HCT116 (cell line): Measurements from ENCODE around the gene HOXD10. TPM values are rescaled to one million over a fixed set of nuclear protein-coding genes. Genes with fewer than 3 reads are reported as not detected.

ENCODE experiments used
- ATAC-seq: fragments of 200-7000 bp; cut with Tn5 transposase; 2 replicates; pipeline ENCODE4 v1.9.1; 2020; ENCODE audit warnings: mild to moderate bottlenecking, moderate library complexity
- BruUV-seq: library from RNA; stranded (reverse); fragments of 400-500 nt; replicated peaks from 2 replicates; lab custom pipeline; 2021; lab: Mats Ljungman, UMichigan
- CTCF ChIA-PET: fragments of 300-600 bp; sonication (Branson Sonifier 250); formaldehyde crosslinking; loops from one replicate; lab custom pipeline; 2021; ENCODE audit warnings: antibody characterized with exemption; lab: Charles Lee
- POLR2A ChIA-PET: fragments of 300-600, 350-600 bp; sonication (Branson Sonifier 250); formaldehyde crosslinking; loops from one replicate; lab custom pipeline; 2021; ENCODE audit warnings: antibody characterized with exemption; lab: Charles Lee
- RAD21 ChIA-PET, 2 experiments: fragments of 300-600 bp; sonication (Branson Sonifier 250); formaldehyde crosslinking; loops; one replicate each; lab custom pipeline; 2023; ENCODE audit warnings: low total read pairs in 2 of 2; ENCODE audit not compliant: uncharacterized antibody in 2 of 2, unreplicated experiment in 2 of 2, low non-redundant PET in 1 of 2; lab: Charles Lee
- DNase-seq: peaks from one replicate; pipeline ENCODE4 v3.0.0-alpha.2; 2010; ENCODE audit warnings: low read depth, low spot score
- H2AFZ ChIP-seq: fragments of 200-600 bp; shearing (Covaris generic), sonication (generic); 2 replicates; pipeline ENCODE4 v1.6.1; 2017; ENCODE audit warnings: low read depth, mixed run types, mixed read lengths, antibody characterized with exemption, low read length; ENCODE audit not compliant: poor library complexity, severe bottlenecking
- H3K27ac ChIP-seq: 2 replicates; pipeline ENCODE4 v1.5.1; 2012; ENCODE audit warnings: low read depth, low read length
- H3K27me3 ChIP-seq: fragments of 200-600 bp; sonication (generic); 2 replicates; pipeline ENCODE4 v1.6.1; 2016; ENCODE audit warnings: mixed run types, low read length, mixed read lengths; ENCODE audit not compliant: insufficient read depth
- H3K36me3 ChIP-seq, 2 experiments: fragments of 200-500 bp in 1 of 2; fragments of 200-600 bp in 1 of 2; sonication (Bioruptor generic) in 1 of 2; sonication (generic) in 1 of 2; 2 replicates each; pipeline versions ENCODE4 v1.5.1 to v1.6.1; 2014 to 2016; ENCODE audit warnings: low read length in 2 of 2, inconsistent platforms in 1 of 2, mixed read lengths in 1 of 2, mixed run types in 1 of 2; ENCODE audit not compliant: insufficient read depth in 2 of 2, control insufficient read depth in 1 of 2
- H3K4me1 ChIP-seq, 2 experiments: fragments of 200-600 bp in 1 of 2; sonication (generic) in 1 of 2; 2 replicates each; pipeline versions ENCODE4 v1.5.1 to v1.6.1; 2012 to 2017; ENCODE audit warnings: low read length in 2 of 2, inconsistent platforms in 1 of 2, mild to moderate bottlenecking in 1 of 2, mixed read lengths in 1 of 2, mixed run types in 1 of 2, moderate library complexity in 1 of 2; ENCODE audit not compliant: insufficient read depth in 2 of 2, control insufficient read depth in 1 of 2
- H3K4me2 ChIP-seq: fragments of 200-600 bp; sonication (generic); 2 replicates; pipeline ENCODE4 v1.6.1; 2017; ENCODE audit warnings: mixed run types, low read length, mixed read lengths
- H3K4me3 ChIP-seq, 2 experiments: fragments of 200-600 bp in 1 of 2; sonication (generic) in 1 of 2; replicated peaks in 1 of 2; 2 replicates each; pipeline ENCODE4 v1.5.1; 2011 to 2016; ENCODE audit warnings: low read length in 2 of 2, control low read depth in 1 of 2, low read depth in 1 of 2, mild to moderate bottlenecking in 1 of 2, mixed read lengths in 1 of 2, mixed run types in 1 of 2
- H3K79me2 ChIP-seq: fragments of 200-600 bp; sonication (generic); 2 replicates; pipeline ENCODE4 v1.6.1; 2017; ENCODE audit warnings: mild to moderate bottlenecking, mixed run types, low read length, moderate library complexity, mixed read lengths; ENCODE audit not compliant: insufficient read depth
- H3K9ac ChIP-seq: fragments of 200-600 bp; sonication (generic); 2 replicates; pipeline ENCODE4 v1.6.1; 2016; ENCODE audit warnings: low read length, mixed read lengths
- H3K9me2 ChIP-seq: fragments of 200-600 bp; sonication (generic), shearing (Covaris generic); 2 replicates; pipeline ENCODE4 v1.6.1; 2017; ENCODE audit warnings: mixed run types, mild to moderate bottlenecking, moderate library complexity; ENCODE audit not compliant: insufficient read depth
- H3K9me3 ChIP-seq, 2 experiments: fragments of 200-500 bp in 1 of 2; fragments of 200-600 bp in 1 of 2; sonication (Bioruptor generic) in 1 of 2; sonication (generic) in 1 of 2; 2 replicates each; pipeline ENCODE4 v1.6.1; 2014 to 2017; ENCODE audit warnings: low read length in 2 of 2, mixed read lengths in 2 of 2, inconsistent platforms in 1 of 2, low read depth in 1 of 2, mild to moderate bottlenecking in 1 of 2, mixed run types in 1 of 2, moderate library complexity in 1 of 2; ENCODE audit not compliant: control insufficient read depth in 1 of 2, insufficient read depth in 1 of 2
- H4K20me1 ChIP-seq: fragments of 200-600 bp; sonication (generic), shearing (Covaris generic); 2 replicates; pipeline ENCODE4 v1.6.1; 2017; ENCODE audit warnings: mixed run types, mild to moderate bottlenecking, moderate library complexity; ENCODE audit not compliant: insufficient read depth
- CBX3 ChIP-seq: IDR thresholded peaks from 2 replicates; pipeline ENCODE4 v1.6.1; 2012; ENCODE audit warnings: low read depth
- CTCF ChIP-seq, 3 experiments: fragments of 200-600 bp in 1 of 3; sonication (generic) in 1 of 3; IDR thresholded peaks in 2 of 3; conservative IDR thresholded peaks in 1 of 3; 2 replicates each; pipeline ENCODE4 v1.5.1; 2012 to 2017; ENCODE audit warnings: low read depth in 2 of 3, low read length in 2 of 3, antibody characterized with exemption in 1 of 3, borderline replicate concordance in 1 of 3, control low read depth in 1 of 3, mild to moderate bottlenecking in 1 of 3, mixed read lengths in 1 of 3, mixed run types in 1 of 3, moderate library complexity in 1 of 3; ENCODE audit not compliant: insufficient read depth in 1 of 3
- EGR1 ChIP-seq: IDR thresholded peaks from 2 replicates; pipeline ENCODE4 v1.6.1; 2012; ENCODE audit warnings: low read depth
- ELF1 ChIP-seq: IDR thresholded peaks from 2 replicates; pipeline ENCODE4 v1.6.1; 2012; ENCODE audit warnings: low read depth, borderline replicate concordance
- EZH2 ChIP-seq: fragments of 200-600 bp; sonication (generic); IDR thresholded peaks from 2 replicates; pipeline ENCODE4 v1.6.1; 2017; ENCODE audit warnings: antibody characterized with exemption, mixed run types
- EZH2phosphoT487 ChIP-seq: fragments of 200-600 bp; IDR thresholded peaks from 2 replicates; pipeline ENCODE4 v1.6.1; 2018; ENCODE audit warnings: antibody characterized with exemption, borderline replicate concordance
- FOSL1 ChIP-seq: IDR thresholded peaks from 2 replicates; pipeline ENCODE4 v1.6.1; 2012; ENCODE audit warnings: low read depth
- POLR2A ChIP-seq: IDR thresholded peaks from 2 replicates; pipeline ENCODE4 v1.7.0; 2011; ENCODE audit warnings: borderline replicate concordance; ENCODE audit not compliant: insufficient read depth, insufficient read length; ENCODE audit errors: extremely low read depth
- POLR2AphosphoS5 ChIP-seq: IDR thresholded peaks from 2 replicates; pipeline ENCODE4 v1.6.1; 2011; ENCODE audit warnings: mild to moderate bottlenecking, low read depth, low read length, moderate library complexity
- RAD21 ChIP-seq: IDR thresholded peaks from 2 replicates; pipeline ENCODE4 v1.6.1; 2012; ENCODE audit warnings: low read depth, mild to moderate bottlenecking
- SIN3A ChIP-seq: IDR thresholded peaks from 2 replicates; pipeline ENCODE4 v1.6.1; 2012; ENCODE audit warnings: low read depth
- SP1 ChIP-seq: IDR thresholded peaks from 2 replicates; pipeline ENCODE4 v1.6.1; 2012; ENCODE audit warnings: low read depth
- SRF ChIP-seq: IDR thresholded peaks from 2 replicates; pipeline ENCODE4 v1.6.1; 2012; ENCODE audit warnings: low read depth
- TCF7L2 ChIP-seq: IDR thresholded peaks from 2 replicates; pipeline ENCODE4 v1.7.0; 2011; ENCODE audit warnings: borderline replicate concordance, inconsistent platforms; ENCODE audit not compliant: insufficient read depth, insufficient read length; ENCODE audit errors: extremely low read depth
- YY1 ChIP-seq: IDR thresholded peaks from 2 replicates; pipeline ENCODE4 v1.6.1; 2011; ENCODE audit warnings: low read length, low read depth, moderate library complexity, mild to moderate bottlenecking; ENCODE audit not compliant: insufficient replicate concordance; ENCODE audit errors: extremely low read depth
- intact Hi-C: fragments of 100-400 bp; cut with micrococcal nuclease; formaldehyde crosslinking; loops from 2 replicates; pipeline ENCODE4 v1.10.0; 2022
- total RNA-seq: library from RNA; stranded (reverse); gene quantifications from one replicate; pipeline ENCODE4 v1.2.1, GENCODE V29; 2021; ENCODE audit not compliant: unreplicated experiment
- TF ChIP-seq, protein P1 (sequence below): IDR thresholded peaks from 2 replicates; pipeline ENCODE4 v1.6.1; 2011; ENCODE audit warnings: mild to moderate bottlenecking, low read length, moderate library complexity; ENCODE audit not compliant: insufficient replicate concordance; ENCODE audit errors: extremely low read depth
- TF ChIP-seq, protein P2 (sequence below): IDR thresholded peaks from 2 replicates; pipeline ENCODE4 v1.6.1; 2012
- TF ChIP-seq, protein P3 (sequence below): IDR thresholded peaks from 2 replicates; pipeline ENCODE4 v1.6.1; 2012; ENCODE audit warnings: low read depth

The HOXD10 gene
- total RNA-seq, 1 experiment from 2014 or later, result not detected

DNA sequence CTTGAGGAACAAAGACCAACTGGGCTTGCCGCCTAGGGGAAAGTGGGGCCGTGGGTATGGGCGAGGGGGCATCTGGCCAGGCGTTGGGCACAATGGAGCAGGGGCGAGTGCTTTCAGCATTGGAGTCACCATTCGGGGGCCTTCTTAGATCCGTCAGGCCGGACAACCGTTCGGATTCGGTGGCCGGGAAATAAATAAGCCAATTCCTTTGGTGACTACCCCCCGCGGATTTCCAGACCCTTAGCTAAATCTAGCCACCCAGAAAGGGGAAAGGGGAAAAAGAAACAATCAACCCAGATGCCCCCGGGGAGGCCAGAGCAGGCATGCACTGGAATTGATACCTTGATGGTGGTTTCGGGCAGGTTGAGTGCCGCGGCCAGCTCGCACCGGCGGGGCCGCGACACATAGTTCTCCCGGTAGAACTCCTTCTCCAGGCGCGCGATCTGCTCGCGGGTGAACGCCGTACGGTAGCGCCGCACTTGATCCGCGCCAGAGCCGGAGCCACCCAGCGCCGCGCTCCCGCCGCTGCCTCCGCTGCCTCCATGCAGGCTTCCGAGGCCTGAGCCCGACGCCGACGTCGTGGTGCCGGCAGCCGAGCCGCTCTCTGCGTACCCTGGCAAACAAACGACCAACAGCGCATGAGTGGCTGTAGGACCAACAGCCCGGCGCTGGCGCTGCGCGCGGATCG lies 34.6 kb upstream of the HOXD10 start:
- no TSS peak for BruUV-seq
- ChIA-PET RAD21 (no interaction called here), CTCF (no interaction called here), POLR2A (no interaction called here)
- no peak overlapping the region for H3K27ac ChIP-seq
- H3K79me2 ChIP-seq, result no peaks in the 10 kb centered on the region
- no peak for DNase-seq
- H3K4me3 ChIP-seq, result no peak overlapping the region
- intact Hi-C loops, result loop anchor here (5.0 kb wide), 1 partner anchor 1385 kb away; no protein-coding TSS in a partner anchor
- H3K36me3 ChIP-seq, result no peaks in the 10 kb centered on the region
- TF ChIP-seq EZH2 (no peak), SIN3A (no peak), CBX3 (no peak), ELF1 (no peak), SP1 (no peak), CTCF (IDR thresholded peaks at IDR 0.05 in 2 of 3, conservative IDR thresholded peaks at IDR 0.05 in 1 of 3; ENCODE audit: borderline replicate concordance in 1 of 3, insufficient read depth in 1 of 3, low read depth in 2 of 3, low read length in 2 of 3) (no peak), POLR2AphosphoS5 (no peak), SRF (no peak), POLR2A (no peak), EZH2phosphoT487 (no peak), FOSL1 (no peak), TCF7L2 (no peak), EGR1 (no peak), RAD21 (no peak), YY1 (no peak)
- TF ChIP-seq, protein P1, sequence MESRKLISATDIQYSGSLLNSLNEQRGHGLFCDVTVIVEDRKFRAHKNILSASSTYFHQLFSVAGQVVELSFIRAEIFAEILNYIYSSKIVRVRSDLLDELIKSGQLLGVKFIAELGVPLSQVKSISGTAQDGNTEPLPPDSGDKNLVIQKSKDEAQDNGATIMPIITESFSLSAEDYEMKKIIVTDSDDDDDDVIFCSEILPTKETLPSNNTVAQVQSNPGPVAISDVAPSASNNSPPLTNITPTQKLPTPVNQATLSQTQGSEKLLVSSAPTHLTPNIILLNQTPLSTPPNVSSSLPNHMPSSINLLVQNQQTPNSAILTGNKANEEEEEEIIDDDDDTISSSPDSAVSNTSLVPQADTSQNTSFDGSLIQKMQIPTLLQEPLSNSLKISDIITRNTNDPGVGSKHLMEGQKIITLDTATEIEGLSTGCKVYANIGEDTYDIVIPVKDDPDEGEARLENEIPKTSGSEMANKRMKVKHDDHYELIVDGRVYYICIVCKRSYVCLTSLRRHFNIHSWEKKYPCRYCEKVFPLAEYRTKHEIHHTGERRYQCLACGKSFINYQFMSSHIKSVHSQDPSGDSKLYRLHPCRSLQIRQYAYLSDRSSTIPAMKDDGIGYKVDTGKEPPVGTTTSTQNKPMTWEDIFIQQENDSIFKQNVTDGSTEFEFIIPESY, result no peak
- TF ChIP-seq, protein P2, sequence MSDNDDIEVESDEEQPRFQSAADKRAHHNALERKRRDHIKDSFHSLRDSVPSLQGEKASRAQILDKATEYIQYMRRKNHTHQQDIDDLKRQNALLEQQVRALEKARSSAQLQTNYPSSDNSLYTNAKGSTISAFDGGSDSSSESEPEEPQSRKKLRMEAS, result no peak
- TF ChIP-seq, protein P3, sequence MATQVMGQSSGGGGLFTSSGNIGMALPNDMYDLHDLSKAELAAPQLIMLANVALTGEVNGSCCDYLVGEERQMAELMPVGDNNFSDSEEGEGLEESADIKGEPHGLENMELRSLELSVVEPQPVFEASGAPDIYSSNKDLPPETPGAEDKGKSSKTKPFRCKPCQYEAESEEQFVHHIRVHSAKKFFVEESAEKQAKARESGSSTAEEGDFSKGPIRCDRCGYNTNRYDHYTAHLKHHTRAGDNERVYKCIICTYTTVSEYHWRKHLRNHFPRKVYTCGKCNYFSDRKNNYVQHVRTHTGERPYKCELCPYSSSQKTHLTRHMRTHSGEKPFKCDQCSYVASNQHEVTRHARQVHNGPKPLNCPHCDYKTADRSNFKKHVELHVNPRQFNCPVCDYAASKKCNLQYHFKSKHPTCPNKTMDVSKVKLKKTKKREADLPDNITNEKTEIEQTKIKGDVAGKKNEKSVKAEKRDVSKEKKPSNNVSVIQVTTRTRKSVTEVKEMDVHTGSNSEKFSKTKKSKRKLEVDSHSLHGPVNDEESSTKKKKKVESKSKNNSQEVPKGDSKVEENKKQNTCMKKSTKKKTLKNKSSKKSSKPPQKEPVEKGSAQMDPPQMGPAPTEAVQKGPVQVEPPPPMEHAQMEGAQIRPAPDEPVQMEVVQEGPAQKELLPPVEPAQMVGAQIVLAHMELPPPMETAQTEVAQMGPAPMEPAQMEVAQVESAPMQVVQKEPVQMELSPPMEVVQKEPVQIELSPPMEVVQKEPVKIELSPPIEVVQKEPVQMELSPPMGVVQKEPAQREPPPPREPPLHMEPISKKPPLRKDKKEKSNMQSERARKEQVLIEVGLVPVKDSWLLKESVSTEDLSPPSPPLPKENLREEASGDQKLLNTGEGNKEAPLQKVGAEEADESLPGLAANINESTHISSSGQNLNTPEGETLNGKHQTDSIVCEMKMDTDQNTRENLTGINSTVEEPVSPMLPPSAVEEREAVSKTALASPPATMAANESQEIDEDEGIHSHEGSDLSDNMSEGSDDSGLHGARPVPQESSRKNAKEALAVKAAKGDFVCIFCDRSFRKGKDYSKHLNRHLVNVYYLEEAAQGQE, result no peak
- no peaks in the 10 kb centered on the region for H3K9me2 ChIP-seq
- H2AFZ ChIP-seq, result no peak overlapping the region
- H3K4me1 ChIP-seq, result no peaks in the 10 kb centered on the region
- H3K27me3 ChIP-seq, result no peaks in the 10 kb centered on the region
- H3K9me3 ChIP-seq, result no peaks in the 10 kb centered on the region; a peak in 1 of 4 replicates
- ATAC-seq, result no peak
- H4K20me1 ChIP-seq, result no peaks in the 10 kb centered on the region
- H3K4me2 ChIP-seq, result no peak overlapping the region
- H3K9ac ChIP-seq, result no peak overlapping the region
